Epithelial cell of proximal tubule (primary cell): ENCODE measurements around the gene TMPRSS13. TPM values are rescaled to one million over a fixed set of nuclear protein-coding genes. Genes with fewer than 3 reads are reported as not detected.

Experiments
- DNase-seq: peaks from one replicate; pipeline ENCODE4 v3.0.0-alpha.2; 2011; ENCODE audit warnings: low read depth
- H3K4me3 ChIP-seq: 2 replicates; pipeline ENCODE4 v1.5.1; 2011; ENCODE audit warnings: low read depth, mild to moderate bottlenecking, low read length
- CTCF ChIP-seq: conservative IDR thresholded peaks from 2 replicates; pipeline ENCODE4 v1.5.1; 2012; ENCODE audit warnings: low read depth, mild to moderate bottlenecking, low read length
- total RNA-seq: library from RNA; depleted of rRNA; stranded (reverse); fragments of >200 nt; gene quantifications from 2 replicates; pipeline ENCODE4 v1.2.3, GENCODE V29; 2015

TMPRSS13 gene
- total RNA-seq, 1 donor from 2014 or later: 0.63 TPM

GRCh38 chr11:117917591-117918151 is 11.5 kb downstream of the TMPRSS13 start:
- no peak for TF ChIP-seq CTCF
- DNase-seq: no peak
- no peak overlapping the region for H3K4me3 ChIP-seq

- no peak for DNase-seq
- H3K4me3 ChIP-seq: no peak overlapping the region
- no peak for TF ChIP-seq CTCF
Observed at GRCh38 chr11:117916956-117917355, 12.2 kb downstream of the TMPRSS13 start.

GRCh38 chr11:117915672-117916235 is 13.4 kb downstream of the TMPRSS13 start:
- no peak overlapping the region for H3K4me3 ChIP-seq
- TF ChIP-seq CTCF: no peak
- DNase-seq: no peak

GRCh38 chr11:117914991-117915618 is 14.1 kb downstream of the TMPRSS13 start:
- no peak overlapping the region for H3K4me3 ChIP-seq
- DNase-seq: no peak
- no peak for TF ChIP-seq CTCF

GRCh38 chr11:117914398-117914761 is 14.8 kb downstream of the TMPRSS13 start:
- DNase-seq: no peak
- no peak overlapping the region for H3K4me3 ChIP-seq
- TF ChIP-seq CTCF: no peak

GRCh38 chr11:117913736-117914397 is 15.3 kb downstream of the TMPRSS13 start:
- DNase-seq: no peak
- H3K4me3 ChIP-seq: no peak overlapping the region
- TF ChIP-seq CTCF: no peak

- DNase-seq: no peak
- TF ChIP-seq CTCF: no peak
- H3K4me3 ChIP-seq: no peak overlapping the region
Observed at GRCh38 chr11:117912497-117912896, 16.7 kb downstream of the TMPRSS13 start.
